ENCODE data around the gene PCMT1. TPM values are rescaled to one million over a fixed set of nuclear protein-coding genes. Genes with fewer than 3 reads are reported as not detected.
"Not testable (repeated sequence)": the region's sequence is repeated elsewhere in the genome, so short reads cannot be mapped to it uniquely, and the experiment has no call there.

The PCMT1 gene
- total RNA-seq, 1 experiment from 2014 or later, result 90.7 TPM

- 0 out of 2 replicates have a peak, but pooled peaks cover 4% of the 10 kb centered on the region for H3K4me1 Mint-ChIP-seq
- CTCF ChIA-PET, result no interaction called here
Measured at GRCh38 chr6:149847939-149848267, 98.4 kb downstream of the PCMT1 start.

GRCh38 chr6:149848343-149848742 lies 98.8 kb downstream of the PCMT1 start:
- H3K36me3 Mint-ChIP-seq; H3K4me1 Mint-ChIP-seq; H3K4me3 Mint-ChIP-seq; H3K27ac Mint-ChIP-seq; POLR2A ChIA-PET; H3K9me3 Mint-ChIP-seq; H3K27me3 Mint-ChIP-seq (ENCODE audit: low read depth); CTCF ChIA-PET; ATAC-seq; DNase-seq (ENCODE audit: low spot score): not testable (repeated sequence)

More at GRCh38 chr6:149847939-149848267, 98.4 kb downstream of the PCMT1 start:
- DNase-seq (ENCODE audit: low spot score) (no peak), ATAC-seq (no peak)
- no peaks in the 10 kb centered on the region for H3K27me3 Mint-ChIP-seq (ENCODE audit: low read depth)
- H3K9me3 Mint-ChIP-seq, result no peaks in the 10 kb centered on the region
- H3K27ac Mint-ChIP-seq, result no peak overlapping the region
- TF ChIP-seq ZNF121 (CRISPR knock-in tag; IDR thresholded peaks at IDR 0.05) (no peak), TCF7 (CRISPR knock-in tag; IDR thresholded peaks at IDR 0.05; ENCODE audit: low read depth) (no peak), USF1 (CRISPR knock-in tag; IDR thresholded peaks at IDR 0.05) (no peak), SMAD4 (CRISPR knock-in tag; IDR thresholded peaks at IDR 0.05) (no peak), ZNF423 (CRISPR knock-in tag; IDR thresholded peaks at IDR 0.05) (no peak), KAT7 (CRISPR knock-in tag; IDR thresholded peaks at IDR 0.05; ENCODE audit: borderline replicate concordance) (no peak), ZNF263 (CRISPR knock-in tag; IDR thresholded peaks at IDR 0.05; ENCODE audit: low read depth) (no peak), STAT6 (CRISPR knock-in tag; conservative IDR thresholded peaks at IDR 0.05; ENCODE audit: low read depth) (no peak), ESRRA (CRISPR knock-in tag; IDR thresholded peaks at IDR 0.05; ENCODE audit: borderline replicate concordance) (no peak), NR3C1 (CRISPR knock-in tag; conservative IDR thresholded peaks at IDR 0.05; ENCODE audit: low read depth) (no peak)
- no peaks in the 10 kb centered on the region for H3K36me3 Mint-ChIP-seq
- H3K4me3 Mint-ChIP-seq, result no peak overlapping the region
- POLR2A ChIA-PET, result no interaction called here

GRCh38 chr6:149851461-149852110 lies 102.0 kb downstream of the PCMT1 start:
- no peaks in the 10 kb centered on the region for H3K27me3 Mint-ChIP-seq (ENCODE audit: low read depth)
- peaks cover 23% of the 10 kb centered on the region for H3K4me1 Mint-ChIP-seq
- ChIA-PET CTCF (no interaction called here), POLR2A (no interaction called here)
- H3K4me3 Mint-ChIP-seq, result no peak overlapping the region
- H3K36me3 Mint-ChIP-seq, result no peaks in the 10 kb centered on the region
- H3K27ac Mint-ChIP-seq, result no peak overlapping the region
- DNase-seq (ENCODE audit: low spot score) (no peak), ATAC-seq (no peak)
- no peaks in the 10 kb centered on the region for H3K9me3 Mint-ChIP-seq
- TF ChIP-seq USF1 (CRISPR knock-in tag; IDR thresholded peaks at IDR 0.05) (no peak), ZNF138 (CRISPR knock-in tag; conservative IDR thresholded peaks at IDR 0.05) (no peak), ZNF425 (CRISPR knock-in tag; conservative IDR thresholded peaks at IDR 0.05) (no peak), PRRX2 (CRISPR knock-in tag; IDR thresholded peaks at IDR 0.05) (no peak), ZSCAN18 (CRISPR knock-in tag; IDR thresholded peaks at IDR 0.05) (no peak), ATF3 (CRISPR knock-in tag; conservative IDR thresholded peaks at IDR 0.05) (no peak), MXD4 (CRISPR knock-in tag; IDR thresholded peaks at IDR 0.05; ENCODE audit: borderline replicate concordance) (no peak), GTF2I (CRISPR knock-in tag; conservative IDR thresholded peaks at IDR 0.05) (no peak), GABPB1 (CRISPR knock-in tag; IDR thresholded peaks at IDR 0.05) (no peak), PRDM15 (CRISPR knock-in tag; IDR thresholded peaks at IDR 0.05) (no peak)

Measured in WTC11 (cell line).